Bronchial epithelial cell (primary cell): ENCODE data around the gene SYT3. TPM values are rescaled to one million over a fixed set of nuclear protein-coding genes. Genes with fewer than 3 reads are reported as not detected.

Experiments
- DNase-seq: peaks from one replicate; pipeline ENCODE4 v3.0.0-alpha.2; 2010; ENCODE audit warnings: low read depth
- FAIRE-seq: peaks from 2 replicates; lab custom pipeline; 2011; peaks lifted over from hg19 to GRCh38; lab: Jason Lieb, UNC
- H3K27me3 ChIP-seq: 2 replicates; pipeline ENCODE4 v1.5.1; 2011; ENCODE audit warnings: low read length; ENCODE audit not compliant: control insufficient read depth, insufficient read depth
- H3K36me3 ChIP-seq: 2 replicates; pipeline ENCODE4 v1.5.1; 2011; ENCODE audit warnings: low read length; ENCODE audit not compliant: control insufficient read depth, insufficient read depth
- H3K4me3 ChIP-seq: 2 replicates; pipeline ENCODE4 v1.5.1; 2011; ENCODE audit warnings: mild to moderate bottlenecking, low read depth, low read length, control low read depth
- CTCF ChIP-seq: IDR thresholded peaks from 2 replicates; pipeline ENCODE4 v1.5.1; 2011; ENCODE audit warnings: mild to moderate bottlenecking, moderate library complexity, low read length, control low read depth, inconsistent platforms; ENCODE audit not compliant: insufficient read depth, severe bottlenecking
- total RNA-seq: library from RNA; depleted of rRNA; stranded (reverse); fragments of >200 nt; gene quantifications from 2 replicates; pipeline ENCODE4 v1.2.1, GENCODE V29; 2014

Gene SYT3
- total RNA-seq, 1 donor from 2014 or later, result not detected

- H3K36me3 ChIP-seq, result no peaks in the 10 kb centered on the region
- no peak overlapping the region for H3K4me3 ChIP-seq
- H3K27me3 ChIP-seq, result no peaks in the 10 kb centered on the region
- DNase-seq, result no peak
- peak; percentile 7 for FAIRE-seq
- TF ChIP-seq CTCF, result no peak
Observed at GRCh38 chr19:50647879-50648615, 8.4 kb upstream of the SYT3 start.

- Histone ChIP-seq H3K27me3 (no peaks in the 10 kb centered on the region), H3K4me3 (no peak overlapping the region), H3K36me3 (no peaks in the 10 kb centered on the region)
- TF ChIP-seq CTCF, result no peak
- DNase-seq (peak; percentile 17), FAIRE-seq (no peak)
Observed at GRCh38 chr19:50646074-50646807, 6.6 kb upstream of the SYT3 start.

- TF ChIP-seq CTCF, result no peak
- Histone ChIP-seq H3K27me3 (no peaks in the 10 kb centered on the region), H3K4me3 (no peak overlapping the region), H3K36me3 (no peaks in the 10 kb centered on the region)
- DNase-seq (no peak), FAIRE-seq (no peak)
Observed at GRCh38 chr19:50645107-50645506, 5.4 kb upstream of the SYT3 start.

GRCh38 chr19:50644315-50644915 is 4.7 kb upstream of the SYT3 start:
- Histone ChIP-seq H3K36me3 (no peaks in the 10 kb centered on the region), H3K27me3 (peaks cover 1% of the 10 kb centered on the region), H3K4me3 (no peak overlapping the region)
- TF ChIP-seq CTCF, result no peak
- no peak for FAIRE-seq
- DNase-seq, result no peak

GRCh38 chr19:50640368-50640767 is 687 bp upstream of the SYT3 start:
- H3K4me3 ChIP-seq, result no peak overlapping the region
- H3K27me3 ChIP-seq, result peaks cover 1% of the 10 kb centered on the region
- FAIRE-seq (no peak), DNase-seq (no peak)
- no peaks in the 10 kb centered on the region for H3K36me3 ChIP-seq
- no peak for TF ChIP-seq CTCF
